Hippocampal formation (tissue), 2 donors: ENCODE data around the gene FIBCD1.

Source experiments
- DNase-seq, 2 donors: peaks; one replicate each; lab custom pipeline; 2025; lab: John Stamatoyannopoulos, UW

Gene FIBCD1, protein sequence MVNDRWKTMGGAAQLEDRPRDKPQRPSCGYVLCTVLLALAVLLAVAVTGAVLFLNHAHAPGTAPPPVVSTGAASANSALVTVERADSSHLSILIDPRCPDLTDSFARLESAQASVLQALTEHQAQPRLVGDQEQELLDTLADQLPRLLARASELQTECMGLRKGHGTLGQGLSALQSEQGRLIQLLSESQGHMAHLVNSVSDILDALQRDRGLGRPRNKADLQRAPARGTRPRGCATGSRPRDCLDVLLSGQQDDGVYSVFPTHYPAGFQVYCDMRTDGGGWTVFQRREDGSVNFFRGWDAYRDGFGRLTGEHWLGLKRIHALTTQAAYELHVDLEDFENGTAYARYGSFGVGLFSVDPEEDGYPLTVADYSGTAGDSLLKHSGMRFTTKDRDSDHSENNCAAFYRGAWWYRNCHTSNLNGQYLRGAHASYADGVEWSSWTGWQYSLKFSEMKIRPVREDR

DNA sequence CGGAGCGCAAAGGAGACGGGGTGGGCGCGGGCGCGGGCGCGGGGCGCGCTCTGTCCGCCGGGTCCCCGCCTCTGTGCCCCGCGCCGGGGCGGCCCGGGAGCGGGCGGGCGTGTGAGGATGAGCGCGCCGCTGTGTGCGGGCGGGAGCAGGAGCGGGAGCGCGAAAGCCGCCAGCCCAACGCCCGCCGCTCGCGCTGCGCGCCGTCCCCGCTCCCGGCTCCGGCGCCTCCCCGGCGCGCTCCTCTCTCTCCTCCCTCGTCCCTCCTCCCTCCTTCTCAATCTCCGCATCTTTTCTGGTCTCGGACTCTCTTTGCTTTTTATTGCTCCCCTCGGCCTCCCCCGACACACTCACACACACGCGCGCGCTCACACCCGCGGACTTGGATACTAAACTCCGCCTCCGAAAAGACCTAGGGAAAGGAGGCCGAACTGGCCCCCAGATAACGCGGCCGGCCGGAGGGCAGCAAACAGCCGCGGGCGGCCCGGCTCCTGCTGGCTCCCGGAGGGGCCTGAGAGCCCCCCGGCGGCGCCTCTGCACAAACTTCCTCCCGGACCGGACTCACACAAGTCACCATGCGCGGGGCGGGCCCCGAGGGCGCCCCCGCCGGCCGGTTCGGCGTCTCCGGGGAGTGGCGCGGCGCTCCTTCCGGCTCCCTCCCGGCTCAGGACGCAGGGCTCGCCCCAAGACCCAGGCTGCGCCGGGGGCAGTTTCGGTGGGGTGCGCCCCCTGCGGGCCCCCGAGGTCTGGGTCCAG is at the start of gene FIBCD1:
FIBCD1 (minus strand) TSS at position 596 of the 753 bp plus-strand sequence. CDS start 640 bp downstream, outside the sequence.
- DNase-seq, result no peak

DNA sequence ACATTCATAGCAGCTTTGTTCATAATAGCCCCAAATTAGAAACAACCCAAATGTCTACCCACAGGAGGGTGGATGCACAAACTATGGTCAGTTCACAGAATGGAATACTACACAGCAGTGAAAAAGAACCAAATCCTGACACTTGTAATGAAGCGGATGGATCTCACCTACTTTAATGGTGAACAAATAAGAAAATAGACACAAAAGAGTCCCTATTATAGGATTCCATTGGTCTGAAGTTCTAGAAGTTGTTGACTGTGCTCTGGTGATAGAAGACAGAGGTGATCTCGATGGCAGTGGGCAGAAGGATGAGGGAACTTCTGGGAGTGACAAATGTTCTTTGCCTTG is 49.3 kb upstream of the FIBCD1 start:
- DNase-seq, result no peak

DNA sequence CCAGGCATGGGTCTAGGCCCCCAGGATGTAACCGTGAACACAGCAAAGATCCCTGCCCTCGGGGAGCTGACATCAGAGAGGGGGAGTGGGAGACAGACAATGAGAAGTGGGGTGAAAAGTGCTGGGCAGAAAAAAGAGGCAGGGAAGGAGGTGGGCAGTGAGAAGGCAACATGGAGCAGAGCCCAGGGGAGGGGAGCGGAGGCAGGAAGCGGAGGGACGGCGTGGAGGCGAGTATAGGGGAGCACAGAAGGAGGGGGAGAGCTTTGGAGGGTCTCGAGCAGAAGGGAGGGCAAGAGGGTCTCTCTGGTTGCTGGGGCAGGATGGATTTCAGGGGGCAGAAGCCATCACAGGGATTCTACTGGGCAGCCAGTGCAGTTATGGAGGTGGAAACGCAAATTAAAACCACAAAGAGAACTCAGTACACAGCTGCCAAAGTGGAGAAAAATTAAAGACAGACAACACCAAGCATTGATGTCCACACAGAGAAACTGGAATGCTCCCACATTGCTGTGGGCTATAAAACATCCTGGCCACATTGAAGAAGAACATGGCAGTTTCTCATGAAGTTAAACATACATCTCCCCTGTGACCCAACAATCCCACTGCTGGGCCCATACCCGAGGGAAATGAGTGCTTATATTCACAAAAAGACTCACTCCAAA is 48.8 kb upstream of the FIBCD1 start:
- no peak for DNase-seq

DNA sequence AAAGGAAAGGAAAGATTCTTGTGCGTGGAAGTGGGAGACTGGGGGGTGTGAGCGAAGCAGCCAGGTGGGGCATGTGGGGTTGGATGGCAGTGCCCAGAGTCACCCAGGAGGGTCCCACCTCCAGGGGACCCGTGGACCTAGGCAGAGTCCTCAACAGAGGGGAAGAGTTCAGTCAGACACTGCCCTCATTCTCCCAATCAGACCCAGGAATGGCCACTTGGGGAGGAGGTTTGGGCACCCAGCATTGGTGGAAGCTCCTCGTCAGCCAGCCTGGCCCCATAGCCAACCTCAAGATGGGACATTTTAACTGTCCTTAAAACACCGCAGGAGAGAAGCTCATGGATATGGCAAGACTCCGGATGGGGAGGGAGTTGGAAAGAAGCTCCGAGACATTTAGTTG is 48.0 kb upstream of the FIBCD1 start:
- DNase-seq, result no peak

DNA sequence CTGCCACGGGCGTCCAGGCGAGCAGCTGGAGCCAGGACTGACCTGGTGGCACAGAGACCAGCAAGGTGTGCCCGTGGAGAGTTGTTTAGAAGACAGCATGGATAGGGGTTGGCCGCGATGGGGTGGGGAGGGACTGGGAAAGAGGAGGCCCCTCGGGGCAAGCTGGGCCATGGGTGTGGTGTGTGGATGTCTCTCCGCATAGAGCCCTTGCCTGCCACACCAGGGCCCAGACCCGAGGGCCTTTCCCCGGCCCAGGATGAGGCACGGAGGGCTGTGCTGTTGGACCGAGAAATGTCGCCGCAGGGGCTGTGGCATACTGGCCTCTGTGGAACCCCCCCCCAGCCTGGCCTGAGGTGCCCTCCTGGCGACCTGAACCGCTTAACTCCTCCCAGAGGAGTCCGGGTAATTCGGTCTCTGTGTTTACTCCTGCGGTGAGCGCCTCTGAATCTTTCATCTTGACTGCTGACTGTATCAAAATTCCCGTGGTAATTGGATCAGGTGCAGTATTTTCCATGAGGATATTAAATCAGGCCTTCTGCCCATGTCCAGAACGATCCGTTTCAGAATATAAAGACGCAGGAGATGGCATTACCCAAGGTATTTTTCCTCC is 47.4 kb upstream of the FIBCD1 start:
- DNase-seq, result no peak

DNA sequence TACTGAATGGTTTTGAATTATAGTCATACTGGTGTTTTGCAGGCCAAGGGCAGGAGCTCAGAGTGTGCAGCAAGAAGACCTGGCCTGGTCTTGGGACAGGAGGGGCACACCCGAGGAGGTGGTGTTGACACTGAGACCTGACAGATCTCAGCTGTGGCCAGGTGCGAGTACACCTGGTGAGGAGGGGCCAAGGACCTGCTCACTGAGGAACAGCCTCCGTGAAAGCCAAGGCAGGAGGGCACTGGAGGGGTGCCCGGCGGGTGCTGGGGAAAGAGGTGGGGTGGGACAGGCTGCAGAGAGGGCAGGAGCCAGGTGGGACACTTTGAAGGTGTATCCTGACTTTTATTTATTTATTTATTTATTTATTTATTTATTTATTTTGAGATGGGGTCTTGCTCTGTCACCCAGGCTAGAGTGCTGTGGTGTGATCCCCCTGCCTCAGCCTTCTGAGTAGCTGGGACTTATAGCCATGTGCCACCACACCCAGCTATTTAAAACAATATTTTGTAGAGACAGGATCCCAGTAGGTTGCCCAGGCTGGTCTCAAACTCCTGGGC is 46.6 kb upstream of the FIBCD1 start:
- DNase-seq, result no peak

DNA sequence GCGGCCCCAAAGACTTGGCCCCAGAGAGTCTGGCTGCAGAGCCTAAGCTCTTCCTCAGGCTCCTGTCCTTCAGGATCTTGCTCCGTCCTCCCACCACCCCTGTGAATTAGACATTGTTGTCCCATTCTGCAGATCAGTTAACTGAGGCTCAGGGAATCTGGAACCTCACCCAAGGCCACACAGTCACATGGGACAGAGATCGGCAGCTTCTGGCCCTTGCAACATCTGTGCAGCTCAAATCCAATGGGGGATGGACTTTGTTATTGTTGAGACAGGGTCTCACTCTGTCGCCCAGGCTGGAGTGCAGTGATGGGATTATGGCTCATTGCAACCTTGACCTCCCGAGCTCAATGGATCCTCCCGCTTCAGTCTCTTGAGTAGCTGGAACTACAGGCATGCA is 46.0 kb upstream of the FIBCD1 start:
- DNase-seq, result no peak

DNA sequence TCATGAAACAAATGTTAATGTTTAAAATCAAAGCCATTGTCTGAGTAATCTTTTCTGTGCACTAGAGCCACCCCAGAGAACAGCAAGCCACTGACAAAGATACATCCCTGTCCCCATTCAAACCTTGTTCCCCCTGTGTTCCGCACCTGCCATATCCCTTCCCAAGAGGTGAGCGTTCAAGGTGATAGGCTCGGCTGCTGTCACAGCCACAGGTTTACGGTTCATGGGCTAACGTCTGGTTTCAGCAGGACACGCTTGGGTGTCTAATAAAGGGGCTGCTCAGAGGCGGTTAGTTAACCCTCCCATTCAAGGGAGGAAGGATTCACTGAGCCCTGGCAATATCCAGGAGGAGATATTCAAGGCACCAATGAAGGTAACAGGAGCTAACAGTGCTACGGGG is 45.5 kb upstream of the FIBCD1 start:
- no peak for DNase-seq

DNA sequence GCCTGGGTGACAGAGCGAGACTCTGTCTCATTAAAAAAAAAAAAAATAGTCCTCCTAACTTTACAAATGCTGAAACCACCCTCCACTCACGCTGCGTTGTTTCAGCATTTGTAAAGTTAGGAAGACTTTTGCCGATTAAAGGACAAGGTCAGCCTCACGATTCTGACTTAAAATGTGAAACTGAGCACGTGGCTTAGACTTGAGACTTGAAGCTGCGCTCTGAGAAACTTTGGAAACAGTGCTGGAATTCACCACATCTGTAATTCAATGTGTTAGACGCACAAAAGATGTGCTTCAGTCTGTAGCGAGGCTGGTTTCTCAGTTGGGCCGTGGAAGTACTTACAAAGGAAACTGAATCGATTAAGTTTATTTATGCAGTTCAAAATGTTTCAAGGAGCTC is 44.9 kb upstream of the FIBCD1 start:
- no peak for DNase-seq

DNA sequence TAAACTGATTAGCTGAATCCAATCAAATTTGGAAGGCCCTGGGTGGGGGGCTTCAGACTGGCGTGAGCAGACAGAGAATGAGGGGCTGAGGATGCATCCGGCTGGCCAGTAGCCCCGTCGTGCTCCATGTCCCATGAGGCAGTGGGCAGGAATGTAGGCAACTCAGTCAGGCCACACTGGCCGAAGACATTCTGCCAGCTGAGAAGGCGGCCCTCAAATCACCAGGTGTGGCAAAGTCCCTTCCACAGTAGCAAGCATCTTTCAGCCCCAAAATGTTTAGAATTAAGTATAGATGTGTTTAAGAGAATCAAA is 44.3 kb upstream of the FIBCD1 start:
- no peak for DNase-seq

DNA sequence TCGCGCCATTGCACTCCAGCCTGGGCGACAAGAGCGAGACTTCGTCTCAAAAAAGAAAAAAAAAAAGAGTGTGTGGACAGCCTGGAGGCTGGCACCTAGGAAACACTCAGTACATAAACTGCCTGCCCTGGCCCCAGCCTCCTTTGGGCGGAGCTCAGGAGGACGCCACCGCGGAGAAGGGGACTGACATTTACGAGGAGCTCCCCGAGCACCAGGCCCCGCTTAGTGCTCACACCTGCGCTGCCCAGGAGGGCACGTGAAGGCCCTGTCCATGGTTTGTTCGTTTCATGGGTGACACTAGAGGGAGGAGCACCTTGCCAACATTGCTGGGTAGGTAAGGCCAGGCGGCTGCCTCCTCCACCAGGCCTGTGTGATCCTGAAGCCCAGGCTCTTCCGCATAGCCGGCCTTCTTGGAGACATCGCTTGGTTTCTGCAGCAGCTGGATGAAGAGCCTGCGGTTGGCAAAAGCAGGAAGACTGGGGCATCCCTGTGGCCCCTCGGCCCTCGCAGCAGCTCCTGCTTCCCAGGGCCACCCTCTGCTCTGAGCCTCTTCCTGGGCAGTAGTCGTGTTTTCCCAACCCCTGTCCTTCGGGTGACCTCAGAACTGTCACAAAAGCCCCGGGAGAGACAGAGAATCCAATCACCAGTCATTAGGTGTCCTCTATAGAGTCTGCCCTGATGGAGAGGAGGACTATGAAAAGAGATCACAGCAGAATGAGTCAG is 43.8 kb upstream of the FIBCD1 start:
- no peak for DNase-seq

DNA sequence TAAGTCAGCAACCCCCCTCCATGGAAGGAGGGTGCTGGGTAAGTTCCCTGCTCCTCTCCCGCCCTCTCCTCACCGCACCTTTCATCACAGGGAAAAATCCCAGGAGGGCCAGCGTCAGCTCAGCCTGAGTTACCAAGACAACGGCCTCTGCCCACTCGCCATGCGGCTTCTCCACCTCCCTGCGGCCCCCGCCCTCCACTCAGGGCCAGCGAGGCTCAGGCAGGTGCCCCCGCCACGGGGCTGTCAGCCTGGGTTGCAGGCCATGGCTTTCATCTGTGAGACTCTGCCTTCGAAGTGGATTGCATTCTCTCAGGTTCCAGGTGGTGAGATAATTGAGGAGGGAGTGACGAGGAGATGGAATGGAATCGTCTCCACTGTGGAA is 42.7 kb upstream of the FIBCD1 start:
- DNase-seq, result no peak

DNA sequence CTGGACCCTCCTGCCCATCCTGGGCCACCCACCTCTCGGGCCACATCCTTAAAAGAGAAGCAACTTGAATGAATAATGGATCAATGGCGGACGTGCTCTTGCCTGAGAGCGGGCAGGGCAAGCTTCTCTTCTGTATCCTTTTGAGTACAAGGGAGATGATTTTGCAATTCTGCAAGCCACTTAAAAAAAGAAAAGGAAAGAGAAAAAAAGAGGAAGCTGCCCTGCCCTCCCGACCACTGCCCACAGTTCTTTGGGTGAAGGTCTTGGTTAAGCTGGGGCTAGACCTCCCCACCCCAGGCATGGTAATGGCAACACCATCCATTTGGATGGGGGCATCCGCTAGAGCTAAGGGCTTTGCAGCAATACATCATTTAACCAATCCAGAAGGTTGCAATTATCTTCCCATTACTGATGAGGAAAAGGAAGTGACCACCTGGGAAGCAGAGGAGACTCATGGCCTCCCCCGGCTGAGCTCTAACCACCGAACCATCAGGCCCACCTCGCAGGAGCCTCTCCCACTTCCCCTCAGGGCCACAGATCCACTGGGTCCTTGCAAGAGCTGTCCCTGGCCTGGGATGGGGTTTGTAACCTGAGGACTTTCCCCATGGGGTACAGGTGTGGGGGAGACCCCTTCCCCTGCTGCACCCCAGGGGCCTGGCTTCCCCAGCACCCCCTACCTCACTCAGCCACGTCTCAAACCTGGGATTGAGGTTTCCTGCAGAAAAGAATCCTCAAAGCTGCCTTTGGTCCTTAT is 42.1 kb upstream of the FIBCD1 start:
- DNase-seq, result no peak

DNA sequence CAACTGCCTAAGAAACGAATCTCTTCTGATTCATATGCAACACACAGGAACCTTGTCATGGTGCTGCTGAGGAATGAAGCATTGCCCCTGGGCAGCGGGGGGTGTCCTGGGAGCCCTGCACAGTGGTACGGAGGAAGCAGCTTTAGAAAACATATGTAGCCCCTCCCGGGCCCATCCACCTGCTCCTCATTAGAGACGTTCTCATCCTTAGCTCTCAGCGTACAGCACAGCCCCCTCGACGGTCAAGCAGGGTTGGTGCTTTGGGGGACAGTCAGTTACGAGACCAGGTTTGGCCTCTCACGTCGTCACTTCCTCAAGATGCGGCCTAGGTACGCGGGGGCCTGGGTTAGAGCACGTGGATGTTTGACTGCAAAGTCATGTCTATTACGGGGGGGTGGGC is 41.5 kb upstream of the FIBCD1 start:
- DNase-seq, result no peak

DNA sequence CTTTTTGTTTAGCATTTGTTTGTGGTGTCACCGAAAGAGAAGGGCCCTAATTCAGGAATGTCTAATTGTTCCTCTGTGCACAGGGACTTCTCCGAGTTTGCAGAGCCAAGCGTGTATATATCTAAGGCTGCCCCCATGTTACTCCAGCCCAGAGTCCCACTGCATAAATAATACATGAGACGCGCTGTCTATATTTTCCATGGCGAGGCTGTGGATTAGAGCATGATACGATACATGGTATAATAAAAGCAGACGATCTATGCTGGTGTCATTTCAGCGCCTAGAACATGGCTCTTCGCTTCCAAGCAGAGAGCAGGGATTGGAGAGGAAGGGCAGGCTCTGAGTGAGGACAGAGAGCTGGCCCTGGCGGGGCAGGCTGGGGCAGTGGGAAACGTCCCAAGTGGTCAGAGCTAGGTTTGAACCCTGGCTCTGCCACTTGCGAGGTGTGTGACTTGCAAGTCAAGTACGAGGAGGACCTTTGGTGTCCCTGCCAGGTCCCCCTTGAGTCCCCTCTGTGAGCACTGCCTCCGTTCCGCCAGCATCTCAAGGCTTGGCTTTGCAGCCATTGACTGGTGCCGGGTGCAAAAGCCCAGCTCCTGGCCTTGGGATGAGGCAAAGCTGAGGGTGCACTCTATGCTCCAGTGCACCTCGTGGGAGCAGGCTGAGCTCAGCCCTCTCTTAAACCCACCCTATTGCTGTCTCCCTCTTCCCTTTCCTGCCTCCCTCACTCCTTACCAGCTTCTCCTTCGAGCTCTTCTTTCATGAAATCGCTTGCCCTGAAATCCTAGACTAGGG is 40.7 kb upstream of the FIBCD1 start:
- DNase-seq, result no peak

DNA sequence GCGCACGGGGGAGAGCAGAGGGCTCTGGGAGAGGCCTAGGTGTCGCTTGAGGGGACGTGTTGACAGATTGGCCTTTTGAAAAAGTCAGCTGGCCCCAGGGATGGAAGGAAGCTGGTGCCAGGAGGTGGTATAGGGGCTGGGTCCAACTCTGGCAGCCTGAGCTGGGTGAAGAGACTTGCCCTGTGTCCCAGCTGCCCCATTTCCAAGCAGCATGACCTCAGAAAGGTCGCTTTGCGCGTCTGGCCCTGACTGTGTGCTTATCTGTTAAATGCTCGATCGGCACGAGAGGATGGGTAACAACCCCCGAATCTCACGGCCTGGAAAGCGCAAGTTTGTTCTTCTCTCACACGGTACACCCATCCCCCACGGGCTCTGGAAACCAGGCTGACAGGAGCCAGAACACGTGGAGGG is 38.8 kb upstream of the FIBCD1 start:
- no peak for DNase-seq

DNA sequence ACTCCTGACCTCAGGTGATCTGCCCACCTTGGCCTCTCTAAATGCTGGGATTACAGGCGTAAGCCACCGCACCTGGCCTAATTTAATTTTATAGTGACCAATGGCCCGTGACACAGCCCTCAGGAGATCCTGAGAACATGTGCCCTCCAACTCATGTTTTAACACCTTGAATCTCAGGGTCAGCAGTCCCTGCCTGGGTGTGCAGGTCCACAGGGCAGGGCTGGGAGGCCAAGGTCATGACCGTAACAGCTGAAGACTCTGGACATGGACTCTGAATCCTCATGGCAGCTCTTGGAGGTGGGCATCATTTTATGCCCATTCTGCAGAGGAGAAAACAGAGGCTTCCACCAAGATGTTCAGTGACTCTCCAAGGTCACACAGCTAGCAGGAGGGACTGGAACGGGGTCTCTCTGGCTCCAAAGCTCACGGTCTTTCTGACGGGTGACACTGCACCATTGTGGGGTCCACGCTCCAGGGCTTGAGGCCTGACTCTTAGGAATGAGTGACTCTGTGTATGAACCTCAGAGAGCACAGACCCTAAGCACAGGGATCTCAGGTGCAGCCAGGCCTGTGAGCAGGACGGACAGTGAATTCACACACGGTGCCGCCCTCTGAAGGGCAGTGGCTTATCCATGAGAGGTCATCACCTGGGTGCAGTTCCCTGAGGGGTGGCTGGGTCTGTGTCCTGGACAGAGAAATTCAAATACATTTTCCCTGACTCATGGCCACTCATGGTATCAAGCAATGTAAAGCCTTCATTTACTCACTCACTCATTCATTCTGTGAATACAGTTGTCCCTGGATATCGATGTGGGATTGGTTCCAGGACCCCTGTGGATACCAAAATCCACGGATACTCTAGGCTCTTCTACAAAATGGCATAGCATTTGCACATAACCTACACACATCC is 37.1 kb upstream of the FIBCD1 start:
- DNase-seq, result no peak

DNA sequence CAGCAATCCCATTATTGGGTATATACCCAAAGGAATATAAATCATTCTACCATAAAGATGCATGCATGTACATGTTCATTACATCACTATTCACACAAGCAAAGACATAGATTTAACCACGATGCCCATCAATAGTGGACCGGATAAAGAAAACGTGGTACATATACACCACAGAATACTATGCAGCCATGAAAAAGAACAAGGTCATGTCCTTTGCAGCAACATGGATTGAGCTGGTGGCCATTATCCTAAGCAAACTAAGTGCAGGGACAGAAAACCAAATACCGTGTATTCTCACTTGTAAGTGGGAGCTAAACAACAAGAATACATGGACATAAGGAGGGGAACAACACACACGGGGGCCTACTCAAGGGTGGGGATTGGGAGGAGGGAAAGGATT is 36.1 kb upstream of the FIBCD1 start:
- DNase-seq, result no peak

DNA sequence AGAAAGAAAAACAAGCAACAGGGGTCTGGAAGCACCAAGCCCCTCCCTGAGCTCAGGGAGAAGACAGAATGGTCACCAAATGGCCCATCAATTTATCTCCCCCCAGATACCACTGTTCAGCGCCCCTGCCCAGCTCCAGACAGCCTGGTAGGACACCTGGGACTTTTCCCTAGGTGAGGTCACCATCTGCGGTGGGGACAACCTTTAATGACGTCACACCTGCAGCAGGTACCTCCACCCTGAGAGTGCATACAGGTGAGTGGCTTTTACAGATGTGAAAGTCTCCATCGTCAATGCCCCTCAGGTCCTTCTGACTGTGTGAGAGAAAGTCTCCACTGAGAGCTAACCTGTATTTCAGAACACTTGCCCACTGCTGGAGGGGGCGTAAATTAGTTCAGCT is 35.6 kb upstream of the FIBCD1 start:
- no peak for DNase-seq
